HEK293T (cell line): ENCODE data around the gene PPP1R15B.

Source experiments
- ARNT ChIP-seq: fragments of 450-650 bp; IDR thresholded peaks from 2 replicates; pipeline ENCODE4 v1.6.1; 2017; ENCODE audit warnings: mild to moderate bottlenecking
- BHLHE40 ChIP-seq: fragments of 450-650 bp; IDR thresholded peaks from 2 replicates; pipeline ENCODE4 v1.6.1; 2016; ENCODE audit warnings: mild to moderate bottlenecking, moderate library complexity, borderline replicate concordance
- CTBP1 ChIP-seq: fragments of 450-650 bp; IDR thresholded peaks from 2 replicates; pipeline ENCODE4 v1.6.1; 2016; ENCODE audit warnings: borderline replicate concordance
- ELF4 ChIP-seq: fragments of 450-650 bp; IDR thresholded peaks from 2 replicates; pipeline ENCODE4 v1.6.1; 2017; ENCODE audit warnings: antibody characterized with exemption
- FOXK2 ChIP-seq: fragments of 450-650 bp; IDR thresholded peaks from 2 replicates; pipeline ENCODE4 v1.6.1; 2016; ENCODE audit warnings: mild to moderate bottlenecking
- FOXM1 ChIP-seq: fragments of 450-650 bp; IDR thresholded peaks from 2 replicates; pipeline ENCODE4 v1.6.1; 2017; ENCODE audit warnings: mild to moderate bottlenecking, borderline replicate concordance
- L3MBTL2 ChIP-seq: fragments of 450-650 bp; conservative IDR thresholded peaks from 2 replicates; pipeline ENCODE4 v1.6.1; 2016; ENCODE audit warnings: mild to moderate bottlenecking
- SP1 ChIP-seq: fragments of 450-650 bp; IDR thresholded peaks from 2 replicates; pipeline ENCODE4 v1.6.1; 2017
- SUZ12 ChIP-seq: fragments of 450-650 bp; IDR thresholded peaks from 2 replicates; pipeline ENCODE4 v1.6.1; 2016; ENCODE audit warnings: mild to moderate bottlenecking
- ZNF384 ChIP-seq: fragments of 450-650 bp; IDR thresholded peaks from 2 replicates; pipeline ENCODE4 v1.6.1; 2016
- TF ChIP-seq, protein P1 (sequence below): fragments of 450-650 bp; IDR thresholded peaks from 2 replicates; pipeline ENCODE4 v1.6.1; 2016

DNA sequence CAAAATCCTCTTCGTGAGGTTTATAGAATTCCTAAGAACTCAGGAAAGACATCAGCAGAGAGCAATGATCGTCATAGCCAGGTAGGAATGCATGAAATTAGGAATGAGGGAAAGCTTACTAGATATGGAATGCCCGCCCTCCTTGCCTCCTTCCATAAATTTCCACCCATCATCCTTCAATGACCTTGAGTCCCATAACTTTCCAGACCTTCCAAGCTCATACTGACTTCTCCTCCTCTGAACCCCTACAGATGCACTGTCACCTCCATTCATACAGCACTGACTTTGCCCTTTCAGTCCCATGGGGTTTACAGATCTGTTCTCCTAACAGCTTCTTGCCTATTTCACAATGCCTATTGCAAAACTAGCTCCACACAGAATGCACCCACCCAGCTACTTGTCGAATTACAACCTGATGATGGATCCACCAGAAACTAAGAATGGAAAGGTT is 23.8 kb upstream of the PPP1R15B start:
- TF ChIP-seq SP1 (no peak), FOXK2 (no peak), BHLHE40 (no peak), CTBP1 (no peak), ELF4 (no peak), ARNT (no peak), FOXM1 (no peak), ZNF384 (no peak), L3MBTL2 (no peak), SUZ12 (no peak)
- TF ChIP-seq, protein P1, sequence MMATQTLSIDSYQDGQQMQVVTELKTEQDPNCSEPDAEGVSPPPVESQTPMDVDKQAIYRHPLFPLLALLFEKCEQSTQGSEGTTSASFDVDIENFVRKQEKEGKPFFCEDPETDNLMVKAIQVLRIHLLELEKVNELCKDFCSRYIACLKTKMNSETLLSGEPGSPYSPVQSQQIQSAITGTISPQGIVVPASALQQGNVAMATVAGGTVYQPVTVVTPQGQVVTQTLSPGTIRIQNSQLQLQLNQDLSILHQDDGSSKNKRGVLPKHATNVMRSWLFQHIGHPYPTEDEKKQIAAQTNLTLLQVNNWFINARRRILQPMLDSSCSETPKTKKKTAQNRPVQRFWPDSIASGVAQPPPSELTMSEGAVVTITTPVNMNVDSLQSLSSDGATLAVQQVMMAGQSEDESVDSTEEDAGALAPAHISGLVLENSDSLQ, result no peak
